Liver (tissue), 9 donors: ENCODE measurements around the gene GRIK1. TPM values are rescaled to one million over a fixed set of nuclear protein-coding genes. Genes with fewer than 3 reads are reported as not detected.

ENCODE experiments used
- DNase-seq: peaks from one replicate; pipeline ENCODE4 v3.0.0-alpha.2; 2017; ENCODE audit warnings: low spot score
- H3K27ac ChIP-seq, 2 donors: one replicate each; pipeline ENCODE4 v1.7.0; 2013; ENCODE audit warnings: inconsistent platforms in 2 of 2, low read length in 2 of 2, control low read depth in 1 of 2, low read depth in 1 of 2, mild to moderate bottlenecking in 1 of 2
- H3K27me3 ChIP-seq, 4 donors: one replicate each; pipeline versions ENCODE4 v1.6.1 to v1.7.0; 2013; ENCODE audit warnings: low read length in 3 of 4, inconsistent platforms in 1 of 4, mild to moderate bottlenecking in 1 of 4, moderate library complexity in 1 of 4; ENCODE audit not compliant: control insufficient read depth in 4 of 4, insufficient read depth in 4 of 4
- H3K36me3 ChIP-seq, 4 donors: one replicate each; pipeline versions ENCODE4 v1.6.1 to v1.7.0; 2013; ENCODE audit warnings: low read length in 3 of 4, mild to moderate bottlenecking in 3 of 4, low read depth in 1 of 4, moderate library complexity in 1 of 4; ENCODE audit not compliant: control insufficient read depth in 4 of 4, insufficient read depth in 3 of 4
- H3K4me1 ChIP-seq, 4 donors: one replicate each; pipeline versions ENCODE4 v1.6.1 to v1.7.0; 2013; ENCODE audit warnings: low read length in 3 of 4, mild to moderate bottlenecking in 3 of 4, moderate library complexity in 1 of 4; ENCODE audit not compliant: control insufficient read depth in 4 of 4, insufficient read depth in 4 of 4
- H3K4me3 ChIP-seq, 3 donors: one replicate each; pipeline versions ENCODE4 v1.6.1 to v1.7.0; 2013; ENCODE audit warnings: low read length in 3 of 3, control low read depth in 1 of 3, low read depth in 1 of 3, mild to moderate bottlenecking in 1 of 3
- H3K9ac ChIP-seq, 2 donors: one replicate each; pipeline ENCODE4 v1.7.0; 2013; ENCODE audit warnings: low read length in 2 of 2, mild to moderate bottlenecking in 2 of 2, moderate library complexity in 2 of 2, control low read depth in 1 of 2, low read depth in 1 of 2
- H3K9me3 ChIP-seq, 4 donors: one replicate each; pipeline versions ENCODE4 v1.6.1 to v1.7.0; 2013; ENCODE audit warnings: low read length in 3 of 4; ENCODE audit not compliant: control insufficient read depth in 4 of 4
- EGR1 ChIP-seq, 2 donors: IDR thresholded peaks; 2 replicates each; pipeline ENCODE4 v1.6.1; 2016 to 2018; ENCODE audit warnings: antibody characterized with exemption in 2 of 2, low read depth in 2 of 2
- FOXA1 ChIP-seq: IDR thresholded peaks from 2 replicates; pipeline ENCODE4 v1.6.1; 2016; ENCODE audit warnings: antibody characterized with exemption
- FOXA2 ChIP-seq: IDR thresholded peaks from 2 replicates; pipeline ENCODE4 v1.6.1; 2016; ENCODE audit warnings: antibody characterized with exemption
- GABPA ChIP-seq, 2 donors: IDR thresholded peaks in 1 of 2; conservative IDR thresholded peaks in 1 of 2; 2 replicates each; pipeline ENCODE4 v1.6.1; 2016; ENCODE audit warnings: antibody characterized with exemption in 2 of 2, mild to moderate bottlenecking in 1 of 2, moderate library complexity in 1 of 2
- HNF4A ChIP-seq, 2 donors: conservative IDR thresholded peaks; 2 replicates each; pipeline ENCODE4 v1.6.1; 2016; ENCODE audit warnings: antibody characterized with exemption in 2 of 2, mild to moderate bottlenecking in 2 of 2
- HNF4G ChIP-seq: IDR thresholded peaks from 2 replicates; pipeline ENCODE4 v1.6.1; 2016; ENCODE audit warnings: antibody characterized with exemption
- JUND ChIP-seq, 2 donors: IDR thresholded peaks; 2 replicates each; pipeline ENCODE4 v1.6.1; 2016; ENCODE audit warnings: antibody characterized with exemption in 2 of 2
- NR2F2 ChIP-seq: IDR thresholded peaks from 2 replicates; pipeline ENCODE4 v1.6.1; 2016; ENCODE audit warnings: antibody characterized with exemption
- RAD21 ChIP-seq, 2 donors: IDR thresholded peaks; 2 replicates each; pipeline ENCODE4 v1.6.1; 2016; ENCODE audit warnings: antibody characterized with exemption in 2 of 2, mild to moderate bottlenecking in 2 of 2
- RXRA ChIP-seq, 2 donors: IDR thresholded peaks; 2 replicates each; pipeline ENCODE4 v1.6.1; 2017 to 2018; ENCODE audit warnings: antibody characterized with exemption in 2 of 2, mild to moderate bottlenecking in 1 of 2
- TAF1 ChIP-seq: conservative IDR thresholded peaks from 2 replicates; pipeline ENCODE4 v1.6.1; 2016; ENCODE audit warnings: antibody characterized with exemption, mild to moderate bottlenecking
- WGBS: extraction: QIAGEN DNeasy Blood & Tissue Kit; methylation state at CpG from one replicate; pipeline ENCODE4 v1.1.7; 2013; 5-methylcytosine and 5-hydroxymethylcytosine counted together
- polyA plus RNA-seq, 2 donors: library from polyadenylated mRNA; stranded (reverse) in 1 of 2; unstranded in 1 of 2; fragments of 200-250 nt in 1 of 2; fragments of >200 nt in 1 of 2; fragmentation: Nextera tagmentation in 1 of 2; extraction: Ambion mirVana in 1 of 2; gene quantifications; one replicate each; pipeline versions ENCODE4 v1.2.1 to v1.2.3, GENCODE V29; 2013 to 2015
- total RNA-seq, 2 donors: library from RNA; depleted of rRNA; stranded (reverse); fragments of >200 nt; gene quantifications; one replicate each; pipeline ENCODE4 v1.2.3, GENCODE V29; 2014
- TF ChIP-seq, protein P1 (sequence below): IDR thresholded peaks from 2 replicates; pipeline ENCODE4 v1.6.1; 2016; ENCODE audit warnings: antibody characterized with exemption
- TF ChIP-seq, protein P2 (sequence below): fragments of 150-350 bp; IDR thresholded peaks from 2 replicates; pipeline ENCODE4 v1.5.1; 2017; ENCODE audit warnings: improper control_type of control experiment, low read depth, low read length; ENCODE audit not compliant: missing input control
- TF ChIP-seq, protein P3 (sequence below): IDR thresholded peaks from 2 replicates; pipeline ENCODE4 v1.6.1; 2016; ENCODE audit warnings: antibody characterized with exemption
- TF ChIP-seq, protein P4 (sequence below): IDR thresholded peaks from 2 replicates; pipeline ENCODE4 v1.6.1; 2016; ENCODE audit warnings: antibody characterized with exemption
- TF ChIP-seq, protein P5 (sequence below): IDR thresholded peaks from 2 replicates; pipeline ENCODE4 v1.6.1; 2016; ENCODE audit warnings: antibody characterized with exemption, mild to moderate bottlenecking
- donor health status: healthy.
- donor health status: healthy.
- donor health status: healthy.
- donor health status: healthy.
- donor health status: healthy.

GRIK1 gene
- total and polyA plus RNA-seq, 4 donors, result 0.02 to 0.14 (median 0.05) TPM; not detected in 1

DNA sequence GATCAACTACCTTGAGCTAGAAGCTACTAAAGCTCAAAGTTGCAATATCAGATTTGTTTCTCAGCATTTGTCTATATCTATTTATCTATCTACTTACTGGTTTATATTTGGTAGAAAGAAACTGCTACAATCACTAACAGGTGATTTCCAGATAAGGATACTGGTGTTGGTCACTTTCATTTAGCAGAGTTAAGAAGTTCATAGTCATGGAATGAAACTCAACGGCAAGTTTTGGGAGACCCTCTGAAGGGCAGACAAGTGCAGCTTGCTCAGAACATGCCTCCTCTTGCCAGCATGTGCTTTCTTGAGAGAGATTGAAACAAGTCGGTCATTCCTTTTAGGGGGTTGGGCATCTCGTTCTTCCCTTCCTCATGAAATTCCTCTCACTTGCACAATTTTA is 296.5 kb downstream of the GRIK1 start (continued):
- TF ChIP-seq, protein P1, sequence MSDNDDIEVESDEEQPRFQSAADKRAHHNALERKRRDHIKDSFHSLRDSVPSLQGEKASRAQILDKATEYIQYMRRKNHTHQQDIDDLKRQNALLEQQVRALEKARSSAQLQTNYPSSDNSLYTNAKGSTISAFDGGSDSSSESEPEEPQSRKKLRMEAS, result no peak
- TF ChIP-seq, protein P2, sequence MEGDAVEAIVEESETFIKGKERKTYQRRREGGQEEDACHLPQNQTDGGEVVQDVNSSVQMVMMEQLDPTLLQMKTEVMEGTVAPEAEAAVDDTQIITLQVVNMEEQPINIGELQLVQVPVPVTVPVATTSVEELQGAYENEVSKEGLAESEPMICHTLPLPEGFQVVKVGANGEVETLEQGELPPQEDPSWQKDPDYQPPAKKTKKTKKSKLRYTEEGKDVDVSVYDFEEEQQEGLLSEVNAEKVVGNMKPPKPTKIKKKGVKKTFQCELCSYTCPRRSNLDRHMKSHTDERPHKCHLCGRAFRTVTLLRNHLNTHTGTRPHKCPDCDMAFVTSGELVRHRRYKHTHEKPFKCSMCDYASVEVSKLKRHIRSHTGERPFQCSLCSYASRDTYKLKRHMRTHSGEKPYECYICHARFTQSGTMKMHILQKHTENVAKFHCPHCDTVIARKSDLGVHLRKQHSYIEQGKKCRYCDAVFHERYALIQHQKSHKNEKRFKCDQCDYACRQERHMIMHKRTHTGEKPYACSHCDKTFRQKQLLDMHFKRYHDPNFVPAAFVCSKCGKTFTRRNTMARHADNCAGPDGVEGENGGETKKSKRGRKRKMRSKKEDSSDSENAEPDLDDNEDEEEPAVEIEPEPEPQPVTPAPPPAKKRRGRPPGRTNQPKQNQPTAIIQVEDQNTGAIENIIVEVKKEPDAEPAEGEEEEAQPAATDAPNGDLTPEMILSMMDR, result no peak
- TF ChIP-seq, protein P3, sequence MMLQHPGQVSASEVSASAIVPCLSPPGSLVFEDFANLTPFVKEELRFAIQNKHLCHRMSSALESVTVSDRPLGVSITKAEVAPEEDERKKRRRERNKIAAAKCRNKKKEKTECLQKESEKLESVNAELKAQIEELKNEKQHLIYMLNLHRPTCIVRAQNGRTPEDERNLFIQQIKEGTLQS, result no peak
- TF ChIP-seq EGR1 (IDR thresholded peaks at IDR 0.05; ENCODE audit: low read depth in 2 of 2) (no peak), FOXA2 (no peak), TAF1 (no peak)

DNA sequence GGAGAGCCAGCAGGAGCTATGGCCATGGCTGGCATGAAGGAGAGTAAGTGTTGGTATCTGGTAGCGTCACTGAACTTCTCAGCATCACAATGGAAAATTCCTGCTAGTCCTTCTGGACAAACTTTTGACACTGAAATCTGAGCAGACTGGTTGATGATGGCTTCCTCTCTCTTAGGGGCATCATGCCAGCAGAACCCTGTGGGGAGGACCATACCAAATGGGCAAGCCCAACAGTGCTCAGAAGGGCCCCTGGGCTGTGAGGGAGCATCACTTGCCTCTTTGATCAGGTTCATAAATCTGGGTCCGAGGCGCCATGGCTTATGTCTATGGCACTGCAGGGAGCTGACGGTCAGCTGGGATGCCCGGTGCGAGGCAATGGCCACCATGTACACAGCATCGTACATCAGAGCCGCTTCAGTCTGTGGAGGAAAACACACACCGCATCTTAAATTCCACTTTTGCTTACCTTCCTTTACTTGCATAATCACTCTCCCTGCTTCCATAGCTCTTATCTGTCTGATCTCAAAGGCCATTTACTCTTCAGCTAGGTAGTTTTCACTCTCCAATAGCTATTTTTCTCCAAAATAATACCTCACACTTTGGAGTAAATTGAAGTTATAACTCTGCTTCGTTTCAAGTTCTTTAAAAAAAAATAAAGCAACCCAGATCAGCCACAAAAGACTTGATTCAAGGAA is 297.1 kb downstream of the GRIK1 start:
- Histone ChIP-seq H3K27ac (no peak overlapping the region), H3K9me3 (no peaks in the 10 kb centered on the region), H3K4me3 (no peak overlapping the region), H3K36me3 (no peaks in the 10 kb centered on the region), H3K4me1 (no peaks in the 10 kb centered on the region), H3K9ac (no peak overlapping the region), H3K27me3 (no peaks in the 10 kb centered on the region)
- no peak for DNase-seq
- 88% methylated on average over 10 of the region's 10 CpGs for WGBS
- TF ChIP-seq FOXA2, result no peak
- no peak for TF ChIP-seq RAD21 (IDR thresholded peaks at IDR 0.05)
- no peak for TF ChIP-seq RXRA (IDR thresholded peaks at IDR 0.05)
- TF ChIP-seq HNF4G, result no peak
- no peak for TF ChIP-seq JUND (IDR thresholded peaks at IDR 0.05)
- TF ChIP-seq NR2F2, result no peak
- no peak for TF ChIP-seq TAF1
- no peak for TF ChIP-seq EGR1 (IDR thresholded peaks at IDR 0.05; ENCODE audit: low read depth in 2 of 2)
- TF ChIP-seq, protein P3, result no peak

DNA sequence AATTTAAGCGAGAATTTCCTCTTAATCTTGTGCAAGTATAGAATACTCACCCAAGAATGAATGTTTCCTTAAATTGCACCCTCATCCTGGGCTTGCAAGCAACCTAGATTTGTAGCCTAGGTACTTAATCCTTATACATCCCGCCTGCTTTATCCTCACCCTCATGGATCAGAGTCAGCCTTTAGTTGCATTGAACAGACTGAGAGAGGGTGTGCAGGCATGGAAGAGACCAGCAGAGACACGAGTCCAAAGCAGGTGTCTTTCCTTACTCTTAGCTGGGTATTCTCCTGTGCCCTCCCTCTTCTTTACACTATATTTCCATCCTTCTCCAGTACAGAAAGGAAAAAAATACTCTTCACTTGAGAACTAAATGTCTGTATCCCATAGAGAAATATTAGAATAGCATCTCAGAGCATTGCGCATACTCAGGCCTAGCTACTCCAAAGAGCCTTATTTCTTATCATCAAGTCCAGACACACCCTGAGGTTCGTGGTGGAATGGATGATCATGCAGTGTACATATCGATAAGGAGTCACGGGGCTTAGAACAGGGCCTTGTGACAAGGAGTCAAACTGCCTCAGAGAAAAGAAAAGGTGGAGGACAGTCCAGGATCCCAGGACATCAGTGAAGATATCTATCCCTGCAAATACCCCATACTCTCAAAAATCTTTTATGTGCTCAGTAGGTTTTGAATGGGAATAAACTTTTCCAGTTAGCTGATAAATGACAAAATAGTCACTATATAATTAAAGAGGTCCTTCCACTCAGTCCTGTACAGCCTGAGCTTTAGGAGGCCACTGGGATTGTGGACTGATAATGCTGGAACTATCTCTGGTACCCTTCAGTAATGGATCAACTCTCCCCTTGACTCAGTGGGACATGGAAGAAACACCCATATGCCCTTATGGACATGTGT is 297.9 kb downstream of the GRIK1 start:
- Histone ChIP-seq H3K27ac (no peak overlapping the region), H3K27me3 (no peaks in the 10 kb centered on the region), H3K4me1 (no peaks in the 10 kb centered on the region), H3K36me3 (no peaks in the 10 kb centered on the region), H3K9me3 (no peaks in the 10 kb centered on the region), H3K9ac (no peak overlapping the region), H3K4me3 (no peak overlapping the region)
- DNase-seq, result peak; percentile 37
- WGBS, result 90% methylated on average over 7 of the region's 7 CpGs
- TF ChIP-seq GABPA (IDR thresholded peaks at IDR 0.05 in 1 of 2, conservative IDR thresholded peaks at IDR 0.05 in 1 of 2) (no peak), RXRA (IDR thresholded peaks at IDR 0.05) (no peak), JUND (IDR thresholded peaks at IDR 0.05) (no peak), HNF4A (conservative IDR thresholded peaks at IDR 0.05) (no peak), FOXA1 (no peak), RAD21 (IDR thresholded peaks at IDR 0.05) (no peak), FOXA2 (no peak)
- TF ChIP-seq, protein P3, result no peak
- TF ChIP-seq, protein P4, sequence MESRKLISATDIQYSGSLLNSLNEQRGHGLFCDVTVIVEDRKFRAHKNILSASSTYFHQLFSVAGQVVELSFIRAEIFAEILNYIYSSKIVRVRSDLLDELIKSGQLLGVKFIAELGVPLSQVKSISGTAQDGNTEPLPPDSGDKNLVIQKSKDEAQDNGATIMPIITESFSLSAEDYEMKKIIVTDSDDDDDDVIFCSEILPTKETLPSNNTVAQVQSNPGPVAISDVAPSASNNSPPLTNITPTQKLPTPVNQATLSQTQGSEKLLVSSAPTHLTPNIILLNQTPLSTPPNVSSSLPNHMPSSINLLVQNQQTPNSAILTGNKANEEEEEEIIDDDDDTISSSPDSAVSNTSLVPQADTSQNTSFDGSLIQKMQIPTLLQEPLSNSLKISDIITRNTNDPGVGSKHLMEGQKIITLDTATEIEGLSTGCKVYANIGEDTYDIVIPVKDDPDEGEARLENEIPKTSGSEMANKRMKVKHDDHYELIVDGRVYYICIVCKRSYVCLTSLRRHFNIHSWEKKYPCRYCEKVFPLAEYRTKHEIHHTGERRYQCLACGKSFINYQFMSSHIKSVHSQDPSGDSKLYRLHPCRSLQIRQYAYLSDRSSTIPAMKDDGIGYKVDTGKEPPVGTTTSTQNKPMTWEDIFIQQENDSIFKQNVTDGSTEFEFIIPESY, result no peak
- TF ChIP-seq, protein P5, sequence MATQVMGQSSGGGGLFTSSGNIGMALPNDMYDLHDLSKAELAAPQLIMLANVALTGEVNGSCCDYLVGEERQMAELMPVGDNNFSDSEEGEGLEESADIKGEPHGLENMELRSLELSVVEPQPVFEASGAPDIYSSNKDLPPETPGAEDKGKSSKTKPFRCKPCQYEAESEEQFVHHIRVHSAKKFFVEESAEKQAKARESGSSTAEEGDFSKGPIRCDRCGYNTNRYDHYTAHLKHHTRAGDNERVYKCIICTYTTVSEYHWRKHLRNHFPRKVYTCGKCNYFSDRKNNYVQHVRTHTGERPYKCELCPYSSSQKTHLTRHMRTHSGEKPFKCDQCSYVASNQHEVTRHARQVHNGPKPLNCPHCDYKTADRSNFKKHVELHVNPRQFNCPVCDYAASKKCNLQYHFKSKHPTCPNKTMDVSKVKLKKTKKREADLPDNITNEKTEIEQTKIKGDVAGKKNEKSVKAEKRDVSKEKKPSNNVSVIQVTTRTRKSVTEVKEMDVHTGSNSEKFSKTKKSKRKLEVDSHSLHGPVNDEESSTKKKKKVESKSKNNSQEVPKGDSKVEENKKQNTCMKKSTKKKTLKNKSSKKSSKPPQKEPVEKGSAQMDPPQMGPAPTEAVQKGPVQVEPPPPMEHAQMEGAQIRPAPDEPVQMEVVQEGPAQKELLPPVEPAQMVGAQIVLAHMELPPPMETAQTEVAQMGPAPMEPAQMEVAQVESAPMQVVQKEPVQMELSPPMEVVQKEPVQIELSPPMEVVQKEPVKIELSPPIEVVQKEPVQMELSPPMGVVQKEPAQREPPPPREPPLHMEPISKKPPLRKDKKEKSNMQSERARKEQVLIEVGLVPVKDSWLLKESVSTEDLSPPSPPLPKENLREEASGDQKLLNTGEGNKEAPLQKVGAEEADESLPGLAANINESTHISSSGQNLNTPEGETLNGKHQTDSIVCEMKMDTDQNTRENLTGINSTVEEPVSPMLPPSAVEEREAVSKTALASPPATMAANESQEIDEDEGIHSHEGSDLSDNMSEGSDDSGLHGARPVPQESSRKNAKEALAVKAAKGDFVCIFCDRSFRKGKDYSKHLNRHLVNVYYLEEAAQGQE, result no peak
- TF ChIP-seq, protein P2, result no peak
